GM18909 (cell line): ENCODE data around the gene UAP1L1.
A peak's percentile ranks its signal among the peaks of the same experiment; 100 is the strongest.
"Not testable (repeated sequence)": the region's sequence is repeated elsewhere in the genome, so short reads cannot be mapped to it uniquely, and the experiment has no call there.

ENCODE experiments used
- ATAC-seq: cut with Tn5 transposase; IDR thresholded peaks from one replicate; pipeline ENCODE4 v1.9.1; 2021; ENCODE audit warnings: mild to moderate bottlenecking; ENCODE audit not compliant: unreplicated experiment, poor library complexity

UAP1L1 gene

DNA sequence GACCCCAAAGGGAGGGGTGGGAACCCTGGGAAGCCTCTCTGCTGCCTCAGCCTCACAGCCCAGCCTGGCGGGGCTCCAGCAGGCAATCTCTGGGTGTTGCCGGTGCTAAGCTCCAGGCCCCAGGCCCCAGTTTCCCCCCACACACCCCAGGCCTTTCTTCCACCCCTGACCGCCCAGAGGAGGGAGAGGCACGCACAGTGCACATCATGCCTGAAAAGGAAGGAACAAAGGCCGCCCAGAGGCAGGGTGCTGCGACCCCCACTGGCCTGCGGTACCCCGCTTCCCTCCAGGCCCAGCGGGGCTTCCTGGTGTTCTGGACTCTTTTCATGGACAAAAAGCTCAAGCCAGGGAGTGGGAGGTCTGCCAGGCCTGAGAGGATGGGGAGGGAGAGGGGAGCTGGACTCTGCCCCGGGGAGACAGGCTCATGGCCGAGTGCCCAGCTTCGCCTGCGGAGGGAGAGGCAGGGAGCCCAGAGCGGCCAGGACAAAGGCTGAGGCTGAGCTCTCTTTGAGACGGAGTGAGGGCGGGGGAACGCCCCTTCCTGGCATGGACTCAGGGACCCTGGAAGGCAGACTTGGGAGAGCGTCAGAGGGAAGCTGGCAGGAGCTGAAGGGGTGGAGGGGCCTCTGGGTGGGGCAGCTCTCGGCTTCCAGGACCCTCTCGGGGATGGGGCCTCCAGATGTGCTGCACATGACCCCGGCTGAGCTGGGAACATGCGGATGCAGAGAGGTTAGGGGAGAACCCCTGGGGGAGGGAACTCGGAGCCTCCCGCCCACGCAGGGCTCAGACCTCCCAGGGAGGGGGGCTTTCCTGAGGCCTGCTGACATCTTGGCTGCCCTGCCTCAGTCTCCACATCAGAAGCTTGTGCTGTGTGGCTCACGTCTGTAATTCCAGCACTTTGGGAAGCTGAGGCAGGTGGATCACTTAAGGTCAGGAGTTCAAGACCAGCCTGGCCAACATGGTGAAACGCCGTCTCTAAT lies 21.6 kb upstream of the UAP1L1 start:
- ATAC-seq, result no peak

DNA sequence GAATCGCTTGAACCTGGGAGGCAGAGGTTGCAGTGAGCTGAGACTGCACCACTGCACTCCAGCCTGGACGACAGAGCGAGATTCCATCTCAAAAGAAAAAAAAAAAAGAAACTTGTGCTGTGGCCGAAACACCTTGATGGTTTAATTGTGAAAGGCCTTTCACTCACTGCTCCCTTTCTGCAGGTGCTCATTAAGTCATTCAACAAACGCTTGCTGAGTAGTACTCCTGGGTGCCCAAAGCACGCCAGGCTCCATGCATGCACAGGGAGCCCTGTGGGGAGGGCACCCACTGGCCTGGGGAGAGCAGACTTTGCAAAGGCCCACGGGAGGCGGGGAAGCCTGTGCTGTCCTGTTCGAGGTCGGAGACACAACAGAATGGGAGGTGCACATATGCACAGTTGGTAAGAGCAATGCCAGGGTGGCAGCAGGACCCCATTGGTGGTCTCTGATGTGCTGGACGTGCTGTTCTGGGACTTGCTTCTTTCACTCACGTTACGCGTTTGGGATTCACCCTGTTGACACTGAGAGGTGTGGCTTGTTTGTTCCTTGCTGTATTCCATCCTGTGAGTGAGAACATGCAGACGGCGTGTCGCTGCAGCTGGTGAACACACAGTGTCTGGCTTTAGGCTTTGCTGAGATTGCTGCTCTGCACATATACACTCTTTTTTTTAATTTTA lies 20.4 kb upstream of the UAP1L1 start:
- ATAC-seq, result no peak

DNA sequence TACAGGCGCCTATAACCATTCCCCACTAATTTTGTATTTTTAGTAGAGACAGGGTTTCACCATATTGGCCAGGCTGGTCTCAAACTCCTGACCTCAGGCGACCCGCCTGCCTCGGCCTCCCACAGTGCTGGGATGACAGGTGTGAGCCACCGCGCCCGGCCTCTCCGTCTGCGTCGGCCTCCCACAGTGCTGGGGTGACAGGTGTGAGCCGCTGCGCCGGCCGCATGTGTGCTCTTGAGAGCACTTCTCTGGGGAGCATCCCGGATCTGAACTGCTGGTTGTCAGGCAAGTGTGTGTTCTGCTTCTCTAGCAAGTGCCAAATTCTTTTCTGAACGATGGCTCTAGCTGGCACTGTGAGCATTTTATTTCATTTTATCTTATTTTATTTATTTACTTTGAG lies 19.8 kb upstream of the UAP1L1 start:
- ATAC-seq, result no peak

DNA sequence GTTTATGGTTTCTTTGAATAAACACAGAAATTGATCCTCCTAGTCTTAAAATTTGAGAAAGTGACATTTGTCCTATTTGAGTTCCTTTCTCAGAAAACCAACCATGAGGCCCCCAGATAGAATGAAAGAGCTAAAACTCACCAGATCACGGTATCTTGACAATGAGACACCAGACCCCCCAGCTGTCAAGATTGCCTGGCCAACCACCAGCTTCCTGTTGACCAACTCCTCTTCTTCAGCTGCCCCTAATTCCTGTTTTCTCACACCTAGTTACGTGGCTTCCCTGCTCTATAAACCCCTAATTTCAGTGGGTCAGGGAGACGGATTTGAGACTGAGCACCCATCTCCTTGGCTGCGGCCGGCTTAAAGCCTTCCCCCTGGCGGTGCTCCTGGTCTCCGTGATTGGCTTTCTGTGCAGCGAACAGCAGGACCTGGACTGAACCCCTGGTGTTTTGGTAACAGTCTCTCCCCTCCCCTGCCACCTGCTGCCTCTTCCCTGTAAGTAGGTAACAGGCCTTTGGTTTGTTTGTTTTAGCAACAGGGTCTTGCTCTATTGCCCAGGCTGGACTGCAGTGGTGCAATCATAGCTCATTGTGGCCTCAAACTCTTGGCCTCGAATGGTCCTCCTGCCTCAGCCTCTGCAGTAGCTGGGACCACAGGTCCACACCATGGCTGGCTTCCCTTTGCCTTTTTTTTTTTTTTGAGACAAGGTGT lies 18.6 kb upstream of the UAP1L1 start:
- ATAC-seq, result no peak

DNA sequence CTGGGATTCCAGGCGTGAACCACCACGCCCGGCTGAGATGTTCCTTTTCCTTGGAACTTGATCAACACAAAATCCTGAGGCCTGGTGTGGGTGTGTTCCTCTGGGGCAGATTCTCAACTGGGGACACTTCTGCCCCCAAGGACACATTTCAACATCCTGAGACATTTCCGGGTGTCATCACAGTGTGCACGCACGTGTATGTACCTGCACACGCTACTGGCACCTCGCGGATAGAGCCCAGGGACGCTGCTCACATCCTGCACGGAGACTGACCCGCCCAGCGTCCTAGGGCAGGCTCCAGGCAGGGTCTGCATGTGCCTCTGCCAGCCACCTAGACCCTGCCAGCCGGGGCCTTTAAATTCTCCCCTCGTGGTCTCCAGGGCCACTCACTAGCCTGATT lies 14.9 kb upstream of the UAP1L1 start:
- no peak for ATAC-seq

DNA sequence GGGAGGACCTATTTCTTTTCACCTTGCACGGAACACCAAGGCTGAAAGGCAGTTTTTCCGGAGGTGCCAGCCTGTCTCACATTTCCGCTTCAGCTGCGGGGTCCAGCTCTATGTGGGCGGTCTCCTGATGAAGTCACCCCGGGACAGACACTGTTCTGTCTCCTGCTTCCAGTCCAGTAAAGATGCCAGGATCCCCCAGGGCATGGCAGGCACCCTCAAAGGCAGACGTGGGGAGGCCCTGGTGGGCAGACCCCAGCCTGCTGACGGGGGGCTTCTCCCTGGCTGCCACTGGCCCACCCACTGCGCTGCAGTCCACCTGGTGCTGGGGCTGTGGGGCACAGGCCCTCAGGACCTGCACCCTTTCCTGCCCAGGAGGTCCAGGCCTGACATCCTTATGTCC lies 14.5 kb upstream of the UAP1L1 start:
- not testable (repeated sequence) for ATAC-seq

DNA sequence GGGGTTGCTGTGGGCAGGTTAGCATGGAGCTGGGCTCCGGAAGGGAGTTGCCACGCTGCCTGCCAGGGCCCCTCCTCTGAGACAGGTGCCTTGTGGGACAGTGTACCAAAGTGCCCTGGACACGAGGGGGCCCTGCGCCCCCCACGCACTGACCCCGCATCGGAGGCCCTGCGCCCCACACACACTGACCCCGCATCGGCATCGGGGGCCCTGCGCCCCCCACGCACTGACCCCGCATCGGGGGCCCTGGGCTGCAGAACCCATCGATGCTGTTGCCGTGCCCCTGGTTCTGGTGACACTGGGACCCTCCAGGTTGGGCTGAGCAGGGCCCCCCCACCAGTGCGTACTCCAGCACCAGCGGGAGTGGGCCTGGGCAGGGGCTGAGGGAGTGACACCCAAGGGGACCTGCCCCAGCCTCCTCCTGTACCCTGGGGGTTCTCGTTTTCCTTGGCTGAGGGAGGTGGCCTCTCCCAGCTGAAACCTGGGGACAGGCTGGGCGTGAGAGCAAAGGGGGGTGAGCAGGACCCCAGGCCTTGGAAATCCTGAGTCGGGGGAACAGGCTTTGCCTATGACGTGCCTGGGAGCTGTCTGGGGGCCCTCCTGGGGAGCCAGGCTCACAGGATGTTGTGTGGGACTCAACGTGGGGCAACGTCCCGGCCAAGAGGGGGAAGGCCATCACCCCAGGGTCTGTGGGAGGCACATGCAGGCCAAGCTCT lies 13.8 kb upstream of the UAP1L1 start:
- ATAC-seq, result no peak

DNA sequence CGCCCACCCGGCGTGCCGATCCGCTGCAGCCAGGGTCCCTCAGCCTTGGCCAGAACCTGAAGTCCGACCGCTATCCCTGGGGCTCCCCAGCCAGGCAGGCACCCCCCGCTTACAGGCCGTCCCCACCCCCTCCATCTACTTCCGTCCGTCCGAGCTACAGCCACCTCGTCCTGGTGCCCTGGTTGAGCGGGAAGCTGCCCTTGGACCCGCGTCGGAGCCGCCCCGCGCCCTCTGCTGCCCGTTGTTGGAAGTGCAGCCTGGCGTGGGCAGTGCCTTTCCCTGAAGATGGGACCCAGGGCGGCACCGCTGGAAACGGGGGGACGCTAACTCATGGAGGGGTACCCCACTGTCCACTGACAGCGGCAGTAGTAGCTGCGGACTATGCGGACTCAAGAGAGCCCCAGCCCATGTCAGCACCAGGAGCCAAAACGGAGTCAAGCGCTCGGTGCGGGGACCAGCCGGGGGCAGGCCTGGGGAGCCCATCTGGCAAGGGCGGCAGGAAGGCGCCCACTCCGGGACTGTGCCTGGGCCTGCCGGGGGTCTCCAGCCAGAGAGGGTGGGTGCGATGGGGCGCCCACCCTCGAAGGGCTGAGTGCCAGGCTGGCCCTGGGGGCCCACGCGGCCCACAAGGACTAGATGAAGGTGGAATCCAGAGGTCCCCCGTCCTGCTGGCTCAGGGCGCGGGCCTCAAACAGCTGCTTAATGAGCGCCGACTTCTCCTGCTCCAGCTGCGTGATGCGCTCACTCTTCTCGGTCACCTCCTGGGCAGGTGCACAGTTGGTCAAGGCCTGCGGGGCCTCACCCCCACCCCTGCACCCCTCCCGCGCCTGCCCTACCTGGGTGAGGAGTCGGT lies 13.1 kb upstream of the UAP1L1 start:
- ATAC-seq, result no peak

DNA sequence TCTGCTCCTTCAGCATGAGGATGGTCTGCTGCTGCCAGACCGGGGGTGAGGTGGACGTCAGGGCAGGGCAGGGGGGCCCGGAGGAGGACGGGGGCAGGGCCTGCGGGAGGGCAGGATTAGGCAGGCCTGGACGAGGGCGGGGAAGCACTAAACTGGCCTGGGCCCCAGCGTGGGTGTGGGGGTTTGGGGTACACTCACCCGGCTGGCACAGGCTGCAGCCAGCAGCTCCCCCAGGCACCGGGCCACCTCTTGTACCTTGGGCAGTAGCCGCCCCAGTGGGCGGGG lies 12.5 kb upstream of the UAP1L1 start:
- no peak for ATAC-seq

DNA sequence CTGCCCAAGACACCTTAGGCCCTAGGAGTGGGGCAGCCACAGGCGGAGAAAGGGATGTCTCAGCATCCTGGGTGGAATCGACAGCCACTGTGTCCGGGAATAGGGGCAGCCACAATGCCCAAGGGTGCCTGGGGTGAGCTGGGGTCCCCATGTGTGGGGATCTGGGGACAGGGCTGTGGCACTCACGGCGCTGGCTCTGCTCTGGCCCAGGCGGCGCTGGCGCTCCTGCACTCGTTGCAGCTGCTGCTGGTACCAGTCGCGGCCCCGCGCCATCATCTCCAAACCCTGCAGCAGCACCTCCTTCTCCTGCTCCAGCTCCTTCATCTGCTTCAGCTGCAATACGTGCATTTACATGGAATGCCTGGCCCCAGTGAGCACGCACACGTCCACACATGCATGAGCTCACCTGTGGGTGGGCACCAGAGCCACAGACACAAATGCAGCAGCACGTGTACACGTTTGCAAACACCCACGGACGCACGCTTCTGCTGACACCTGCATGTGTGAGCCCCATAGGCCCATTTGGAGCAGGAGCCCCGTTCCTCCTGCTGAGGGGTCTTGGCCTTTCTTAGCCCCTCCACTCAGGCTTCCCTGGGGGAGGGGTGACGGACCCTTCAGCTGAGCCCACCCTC lies 11.9 kb upstream of the UAP1L1 start:
- ATAC-seq, result no peak

DNA sequence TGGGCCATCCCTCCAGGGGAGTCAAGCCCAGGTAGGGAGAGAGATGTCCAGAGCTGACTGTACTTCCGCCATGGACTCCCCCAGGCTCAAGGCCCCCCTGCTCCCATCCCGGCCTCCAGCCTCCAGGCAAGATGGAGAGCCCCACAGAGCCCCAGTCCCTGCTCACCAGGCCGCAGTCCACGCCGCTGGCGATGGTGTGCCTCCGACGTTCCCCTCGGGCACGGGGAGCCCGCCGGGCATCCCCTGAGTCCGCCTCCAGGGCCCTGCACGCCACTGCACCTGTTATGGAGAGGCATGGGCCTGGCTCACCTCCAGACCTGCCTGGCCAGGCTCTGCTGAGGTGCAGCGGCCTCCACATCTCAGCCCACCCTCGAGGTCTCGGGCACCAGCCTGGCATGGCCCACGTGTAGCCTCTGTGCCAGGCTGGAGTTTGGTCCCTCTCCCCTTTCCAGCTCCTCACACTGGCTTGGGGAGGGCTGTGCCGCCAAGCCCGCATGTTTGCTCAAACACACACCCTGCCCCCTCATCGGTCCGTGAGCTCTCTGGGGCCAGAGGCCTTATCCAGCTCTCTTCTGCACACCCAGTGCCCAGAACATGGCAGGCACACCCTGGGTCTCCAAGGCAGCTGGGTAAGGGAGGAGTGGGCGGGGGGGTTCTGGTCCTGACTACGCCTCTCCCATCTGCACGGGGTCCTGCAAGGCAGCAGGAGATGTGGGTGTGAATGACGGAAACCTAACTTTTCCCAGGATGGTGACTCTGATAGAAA lies 11.0 kb upstream of the UAP1L1 start:
- no peak for ATAC-seq

DNA sequence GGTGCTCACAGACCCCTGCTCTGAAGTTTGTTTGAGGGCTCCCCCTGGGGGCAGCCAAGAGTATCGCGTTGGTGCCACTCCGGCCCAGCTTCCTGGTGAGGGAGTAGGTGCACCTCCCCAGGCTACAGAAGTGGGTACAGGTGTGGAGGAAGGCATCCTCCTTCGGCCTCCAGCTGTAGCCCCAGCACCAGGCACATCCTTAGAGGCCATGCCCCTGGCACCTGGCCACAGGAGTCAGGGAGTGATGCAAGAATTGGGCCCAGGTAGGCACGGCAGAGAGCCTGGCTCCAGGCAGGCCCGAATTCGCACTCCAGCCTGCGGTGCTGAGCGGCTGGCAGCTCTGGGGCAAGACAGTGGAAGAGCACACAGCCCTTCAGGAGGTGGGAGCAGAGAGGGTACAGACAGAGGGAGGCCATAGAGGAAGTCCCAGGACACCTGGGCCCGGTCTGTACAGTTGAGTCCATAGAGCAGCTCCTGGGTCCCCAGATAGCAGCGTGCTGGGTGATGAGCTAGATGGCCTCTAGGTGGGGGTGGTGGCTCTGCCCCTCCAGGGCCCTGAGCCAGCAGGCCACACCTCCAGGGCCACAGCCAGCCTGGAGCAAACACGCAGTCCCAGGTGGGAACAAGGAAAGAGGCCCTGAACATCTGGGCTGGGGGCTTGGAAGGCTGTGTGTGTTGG lies 9.3 kb upstream of the UAP1L1 start:
- peak; percentile 39 for ATAC-seq

DNA sequence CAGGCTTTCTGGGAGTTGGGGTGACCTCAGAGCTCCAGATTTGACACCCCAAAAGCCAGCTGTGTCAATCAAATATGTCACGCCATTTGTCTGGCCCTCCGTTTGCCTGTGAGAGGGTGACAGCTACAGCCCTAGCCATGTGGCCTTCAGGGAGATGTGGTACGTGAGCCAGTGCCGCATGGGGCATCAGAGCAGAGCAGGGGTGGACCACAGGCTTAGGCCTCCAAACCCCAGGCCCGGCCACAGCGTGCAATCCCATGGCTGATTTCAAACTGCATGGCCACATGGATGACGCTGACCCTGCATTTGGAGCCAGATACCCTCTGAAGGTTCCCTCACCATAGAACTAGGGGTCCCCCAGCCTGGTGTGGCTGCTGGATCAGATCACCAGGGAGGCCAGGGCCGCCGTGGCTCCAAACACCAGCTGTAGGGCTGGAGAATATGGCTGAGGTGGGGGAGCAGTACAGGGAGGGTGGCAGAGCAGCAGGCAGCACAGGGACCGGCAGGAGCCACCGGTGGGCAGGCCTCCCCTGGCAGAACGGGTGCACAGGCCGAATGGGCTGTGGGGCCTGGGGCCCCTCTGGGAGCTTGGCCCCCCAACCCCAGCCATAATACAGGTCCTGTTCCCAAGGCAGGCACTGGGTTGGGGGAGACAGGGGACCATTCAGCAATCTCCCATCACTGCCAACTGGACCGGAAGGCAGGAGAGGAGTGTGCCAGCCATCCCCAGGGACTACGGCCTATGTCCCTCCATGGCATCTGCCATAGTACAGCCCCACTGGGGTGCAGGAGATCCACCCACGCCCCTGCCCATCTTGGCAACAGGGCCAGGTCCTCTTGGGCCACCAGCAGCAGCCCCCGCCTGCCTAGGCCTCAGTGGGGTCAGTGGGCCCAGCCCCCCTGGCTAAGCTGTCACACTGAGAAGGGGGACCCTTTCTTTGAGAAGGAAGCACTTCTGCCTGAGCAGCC lies 8.5 kb upstream of the UAP1L1 start:
- ATAC-seq, result no peak

DNA sequence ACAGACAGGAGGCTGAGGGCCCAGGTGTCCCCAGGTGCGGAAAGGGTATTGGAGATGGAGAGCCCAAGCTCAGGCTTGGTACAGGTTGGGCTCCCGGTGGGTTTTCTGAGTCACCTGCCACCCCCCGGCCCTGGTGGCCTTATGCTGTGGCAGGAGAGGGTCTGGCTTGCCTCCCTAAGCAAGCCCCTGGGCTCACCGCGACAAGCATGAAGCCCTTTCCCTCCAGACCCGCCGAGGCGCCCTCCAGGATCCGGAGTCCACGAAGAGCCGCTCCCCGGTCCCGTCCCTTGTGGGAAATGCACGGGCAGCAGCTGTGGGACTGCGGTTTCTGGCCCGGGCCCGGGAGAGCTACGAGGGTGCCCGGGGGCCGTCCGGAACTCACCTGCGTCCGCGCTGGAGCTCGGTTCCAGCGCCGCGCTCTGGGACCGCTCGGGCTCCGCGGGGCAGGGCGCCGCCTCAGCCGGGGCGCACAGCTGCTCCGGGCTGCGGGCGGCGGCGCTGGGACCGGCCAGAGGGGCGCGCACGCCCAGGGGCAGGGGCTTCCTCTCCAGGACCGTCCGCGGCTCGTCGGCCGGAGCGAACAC lies 7.7 kb upstream of the UAP1L1 start:
- peak; percentile 11 for ATAC-seq

DNA sequence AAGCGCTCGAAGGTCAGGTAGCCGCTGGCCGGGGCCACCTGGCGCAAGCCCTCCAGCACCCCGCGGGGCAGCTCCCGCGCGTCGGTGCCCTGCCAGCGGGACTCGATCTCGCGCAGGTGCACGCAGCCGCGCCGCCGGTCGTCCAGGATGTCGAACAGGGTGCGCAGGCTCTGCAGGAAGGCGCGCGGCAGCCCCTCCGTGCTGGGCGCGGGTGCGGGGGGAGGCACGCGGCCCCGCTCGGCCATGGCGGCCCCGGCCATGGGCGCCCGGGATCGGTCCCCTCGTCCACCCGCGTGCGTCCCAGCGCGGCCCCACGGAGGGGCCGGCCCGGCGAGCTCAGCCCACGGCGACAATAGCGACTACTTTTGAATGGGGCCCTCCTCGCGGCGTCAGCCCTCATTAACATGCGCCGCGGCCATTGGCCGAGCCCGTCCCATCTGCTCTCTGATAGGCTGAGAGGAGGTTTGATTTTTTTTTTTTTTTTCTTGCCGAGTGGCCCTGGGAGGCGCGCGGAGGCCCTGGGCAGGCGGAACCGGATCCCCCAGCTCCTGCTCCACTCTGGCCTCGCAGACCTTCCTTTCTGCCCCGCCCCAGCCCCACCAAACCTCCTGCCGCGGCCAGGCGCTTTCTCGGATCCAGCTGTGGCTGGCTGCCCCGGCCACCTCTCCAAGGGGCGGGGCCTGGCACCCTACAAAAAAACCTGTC lies 7.0 kb upstream of the UAP1L1 start, which contains the start of gene SAPCD2:
Gene SAPCD2, minus strand, starts transcription at position 357 of the 705 bp plus-strand sequence. Its CDS starts 97 bp downstream, at position 260.
- peak; percentile 76 for ATAC-seq

DNA sequence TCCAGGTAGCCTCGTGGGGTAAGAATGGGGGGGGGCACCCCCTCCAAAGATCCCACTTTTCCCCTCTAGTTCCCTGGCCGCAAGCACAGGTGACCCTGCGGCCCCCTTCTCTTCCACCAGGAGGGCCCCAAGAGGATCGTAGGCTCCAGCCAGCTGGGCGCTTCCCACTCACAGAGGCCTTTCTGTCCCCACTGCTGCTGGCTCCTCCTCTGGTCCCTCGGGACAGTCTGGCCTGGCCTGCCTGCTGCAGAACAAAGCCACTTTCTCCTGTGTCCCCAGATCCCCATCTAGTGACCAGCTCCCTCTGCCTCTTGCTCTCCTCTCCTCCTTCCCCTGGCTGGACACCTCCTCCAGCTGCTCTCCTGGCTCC lies 6.4 kb upstream of the UAP1L1 start:
- no peak for ATAC-seq
